GM10847 (cell line): ENCODE data around the gene SLC7A9.

Source experiments
- POLR2A ChIP-seq: IDR thresholded peaks from 2 replicates; pipeline ENCODE4 v1.6.1; 2011; ENCODE audit not compliant: insufficient read length; ENCODE audit errors: extremely low read depth

SLC7A9 gene

GRCh38 chr19:32843716-32844245, 25.8 kb downstream of the SLC7A9 start:
- TF ChIP-seq POLR2A: no peak

GRCh38 chr19:32842061-32842460, 27.5 kb downstream of the SLC7A9 start:
- no peak for TF ChIP-seq POLR2A

DNA sequence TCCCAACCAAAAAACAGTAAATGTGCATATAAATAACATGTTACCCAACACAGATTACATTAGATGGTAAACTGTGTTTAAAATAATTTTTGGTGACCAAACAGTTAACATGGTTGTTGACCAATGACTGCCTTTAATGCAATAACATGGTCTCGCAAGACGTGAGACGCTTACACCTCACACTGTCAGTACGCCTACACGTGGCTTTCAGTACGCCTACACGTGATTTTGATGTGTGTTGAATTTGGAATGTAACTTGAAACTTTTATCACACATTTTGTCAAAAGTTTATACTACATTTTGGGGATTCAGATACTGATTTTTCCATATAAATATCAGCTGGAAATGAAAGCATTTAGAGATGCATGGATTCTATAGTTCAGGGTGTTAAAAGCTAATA, 32.0 kb downstream of the SLC7A9 start:
- TF ChIP-seq POLR2A: no peak

- no peak for TF ChIP-seq POLR2A
Measured at GRCh38 chr19:32831611-32832010, 38.0 kb downstream of the SLC7A9 start.

- no peak for TF ChIP-seq POLR2A
Measured at GRCh38 chr19:32830231-32831014, 39.1 kb downstream of the SLC7A9 start.

- no peak for TF ChIP-seq POLR2A
Measured at GRCh38 chr19:32829345-32829896, 40.1 kb downstream of the SLC7A9 start.

- no peak for TF ChIP-seq POLR2A
Measured at GRCh38 chr19:32828643-32829344, 40.8 kb downstream of the SLC7A9 start.

DNA sequence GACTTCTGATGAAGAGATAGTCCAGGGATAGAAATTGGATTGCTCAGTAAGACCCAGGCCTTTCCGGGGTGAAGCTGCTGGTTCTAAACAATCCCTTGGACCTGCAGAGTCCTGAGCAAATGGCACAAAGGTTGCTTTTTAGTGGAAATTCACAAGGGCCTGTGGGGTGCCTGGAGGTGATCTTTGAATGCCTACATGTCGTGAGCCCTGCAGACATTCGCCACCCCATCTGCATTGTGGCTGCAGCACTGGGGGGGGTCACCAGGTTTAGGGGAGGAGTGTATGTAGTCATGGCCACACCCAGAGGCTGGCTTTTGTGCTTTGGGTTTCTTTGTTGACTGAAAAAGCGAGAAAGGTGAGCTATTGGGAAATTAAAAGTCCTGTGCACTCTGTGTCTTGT, 41.4 kb downstream of the SLC7A9 start:
- no peak for TF ChIP-seq POLR2A

- TF ChIP-seq POLR2A: no peak
Measured at GRCh38 chr19:32824916-32825608, 44.5 kb downstream of the SLC7A9 start.

GRCh38 chr19:32824191-32824751, 45.3 kb downstream of the SLC7A9 start:
- no peak for TF ChIP-seq POLR2A

DNA sequence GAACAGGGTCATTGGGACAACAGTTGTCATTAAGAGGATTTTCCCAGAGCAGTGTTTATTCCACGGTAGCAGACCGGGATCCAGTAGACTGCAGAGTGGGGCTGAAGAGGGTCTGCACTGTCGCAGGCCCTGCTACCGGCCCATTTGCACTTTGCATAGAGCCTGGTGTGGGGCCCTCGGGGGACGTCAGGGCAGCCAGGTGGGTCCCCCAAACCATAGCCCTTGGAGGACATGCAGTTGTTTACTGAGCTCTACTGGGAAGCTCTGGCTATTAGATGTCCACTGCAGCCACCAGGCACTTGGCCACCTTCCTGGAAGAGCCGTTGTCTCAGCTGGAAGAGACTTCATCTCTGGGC, 45.8 kb downstream of the SLC7A9 start:
- no peak for TF ChIP-seq POLR2A

DNA sequence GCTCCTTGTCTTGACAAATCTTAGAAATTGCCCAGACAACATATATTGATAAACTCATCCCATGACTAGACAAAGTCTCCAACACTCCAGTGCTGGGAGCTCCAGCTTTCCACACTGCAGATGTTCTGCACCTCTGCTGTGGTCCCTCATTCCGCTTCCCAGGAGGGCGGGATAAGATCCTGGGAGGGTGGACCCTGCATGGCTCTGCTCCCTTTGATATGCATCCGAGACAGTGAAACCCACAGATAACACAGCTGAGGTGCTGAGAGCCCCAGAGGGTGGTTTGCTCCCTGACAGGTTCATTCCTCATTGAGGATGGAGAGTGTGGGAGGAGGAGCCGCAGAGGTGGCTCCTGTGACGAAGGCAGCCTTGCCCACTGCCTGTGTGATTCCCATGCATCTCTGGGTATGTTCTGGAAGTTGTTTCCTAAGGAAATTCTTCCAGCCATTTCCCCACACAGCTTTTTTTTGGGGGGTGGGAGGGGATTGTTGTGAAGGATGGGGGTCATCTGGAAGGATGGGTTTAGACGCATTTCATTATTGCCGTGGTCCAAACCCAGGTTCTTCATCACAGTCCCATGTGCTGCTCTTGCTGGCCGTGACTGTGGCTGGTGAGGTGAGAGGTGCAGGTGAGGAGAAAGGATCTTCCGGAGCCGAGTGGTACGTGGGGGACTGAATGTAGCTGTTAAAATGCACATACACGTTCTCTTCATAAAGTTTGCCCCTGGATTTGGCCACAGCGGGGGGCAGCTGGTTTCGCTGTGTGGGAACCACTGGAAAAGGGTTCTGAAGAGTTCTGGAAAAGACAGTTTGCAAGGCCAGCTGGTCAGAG, 46.4 kb downstream of the SLC7A9 start:
- TF ChIP-seq POLR2A: no peak

GRCh38 chr19:32819419-32820400, 49.9 kb downstream of the SLC7A9 start:
- TF ChIP-seq POLR2A: no peak

GRCh38 chr19:32818536-32818935, 51.0 kb downstream of the SLC7A9 start:
- TF ChIP-seq POLR2A: no peak
